Cortex of kidney (tissue), 1 donor: ENCODE data around the gene PCDHGA2.
"Not testable (repeated sequence)": the region's sequence is repeated elsewhere in the genome, so short reads cannot be mapped to it uniquely, and the experiment has no call there.

ENCODE experiments used
- DNase-seq: peaks from one replicate; lab custom pipeline; 2025; lab: John Stamatoyannopoulos, UW

Gene PCDHGA2

GRCh38 chr5:141383345-141383744 lies 44.8 kb downstream of the PCDHGA2 start:
- DNase-seq, result no peak

GRCh38 chr5:141384471-141385267 lies 46.1 kb downstream of the PCDHGA2 start:
- DNase-seq, result no peak

GRCh38 chr5:141387557-141388311 lies 49.2 kb downstream of the PCDHGA2 start, which contains the start of gene PCDHGB4:
PCDHGB4 (plus strand) TSS chr5:141387698; CDS start chr5:141387885, 187 bp downstream.
- DNase-seq, result not testable (repeated sequence)

GRCh38 chr5:141388661-141389060 lies 50.1 kb downstream of the PCDHGA2 start:
- no peak for DNase-seq

GRCh38 chr5:141389153-141390042 lies 50.8 kb downstream of the PCDHGA2 start:
- no peak for DNase-seq

GRCh38 chr5:141392429-141393198 lies 54.1 kb downstream of the PCDHGA2 start, which contains the start of gene PCDHGA8:
PCDHGA8 (plus strand) TSS chr5:141392633; CDS start chr5:141392814, 181 bp downstream.
- no peak for DNase-seq
